ENCODE measurements around the gene HOXC6. TPM values are rescaled to one million over a fixed set of nuclear protein-coding genes. Genes with fewer than 3 reads are reported as not detected.

HOXC6 gene
- total and polyA plus RNA-seq, 11 donors = 0.04 to 0.40 (median 0.08) TPM; not detected in 8

GRCh38 chr12:54051026-54051842, 23.0 kb downstream of the HOXC6 start:
- TF ChIP-seq POLR2A (IDR thresholded peaks at IDR 0.05) = no peak
- TF ChIP-seq CTCF (IDR thresholded peaks at IDR 0.05) = no peak
- Histone ChIP-seq H3K27ac (no peak overlapping the region), H3K4me3 (no peak overlapping the region), H3K9me3 (no peaks in the 10 kb centered on the region), H3K27me3 (peaks cover 57 to 99% (median 96%) of the 10 kb centered on the region in 9 donors), H3K36me3 (no peaks in the 10 kb centered on the region), H3K4me1 (peaks cover 0 to 22% (median 4%) of the 10 kb centered on the region in 12 donors)
- WGBS, 4 donors = 8 to 20% (median 13%) methylated on average over 12 of the region's 12 CpGs
- ATAC-seq = no peak
- DNase-seq = no peak
- intact Hi-C loops (cut with DNase I) = no loop called here

GRCh38 chr12:54051874-54052437, 23.7 kb downstream of the HOXC6 start:
- Histone ChIP-seq H3K27ac (no peak overlapping the region), H3K9me3 (no peaks in the 10 kb centered on the region), H3K36me3 (no peaks in the 10 kb centered on the region), H3K4me1 (peaks cover 0 to 18% (median 4%) of the 10 kb centered on the region in 12 donors), H3K27me3 (peaks cover 51 to 99% (median 94%) of the 10 kb centered on the region in 9 donors), H3K4me3 (no peak overlapping the region)
- TF ChIP-seq CTCF (IDR thresholded peaks at IDR 0.05) = no peak
- TF ChIP-seq POLR2A (IDR thresholded peaks at IDR 0.05) = no peak
- DNase-seq (no peak), ATAC-seq (no peak)
- 7 to 23% (median 13%) methylated on average over 24 of the region's 24 CpGs for WGBS, 4 donors
- intact Hi-C loops (cut with DNase I) = no loop called here

GRCh38 chr12:54052438-54053002, 24.3 kb downstream of the HOXC6 start:
- DNase-seq (no peak), ATAC-seq (peak in 2 of 4 donors; percentile 11 to 24)
- intact Hi-C loops (cut with DNase I) = no loop called here
- Histone ChIP-seq H3K36me3 (no peaks in the 10 kb centered on the region), H3K4me1 (peaks cover 0 to 12% (median 1%) of the 10 kb centered on the region in 12 donors), H3K27ac (peak overlapping the region in 1 of 12 donors; percentile 24), H3K27me3 (peaks cover 46 to 99% (median 93%) of the 10 kb centered on the region in 9 donors), H3K9me3 (no peaks in the 10 kb centered on the region), H3K4me3 (peak overlapping the region in 1 of 12 donors; percentile 55)
- 8 to 23% (median 11%) methylated on average over 9 to 10 of the region's 10 CpGs for WGBS, 4 donors
- TF ChIP-seq POLR2A (IDR thresholded peaks at IDR 0.05) = no peak
- TF ChIP-seq CTCF (IDR thresholded peaks at IDR 0.05) = no peak

Measured in heart left ventricle (tissue), 16 donors.